Activated effector memory CD4-positive, alpha-beta T cell treated with Interleukin-2 at 50 U/mL for 16 hours (primary cell): ENCODE measurements around the gene GSTP1.

Experiments
- DNase-seq: peaks from one replicate; pipeline ENCODE4 v3.0.0-alpha.2; 2020

GSTP1 gene

GRCh38 chr11:67632175-67632981 is 48.8 kb downstream of the GSTP1 start:
- no peak for DNase-seq

- DNase-seq: no peak
Observed at GRCh38 chr11:67632982-67633755, 49.6 kb downstream of the GSTP1 start.

- DNase-seq: no peak
Observed at GRCh38 chr11:67633758-67634365, 50.2 kb downstream of the GSTP1 start.

- no peak for DNase-seq
Observed at GRCh38 chr11:67634366-67635230, 51.0 kb downstream of the GSTP1 start.

- DNase-seq: no peak
Observed at GRCh38 chr11:67635231-67635521, 51.6 kb downstream of the GSTP1 start.
